ENCODE measurements around the gene HMSD.

- TF ChIP-seq REST (IDR thresholded peaks at IDR 0.05; ENCODE audit: insufficient read depth in 1 of 2, low read depth in 2 of 2, low read length in 2 of 2) (no peak), SIN3A (IDR thresholded peaks at IDR 0.05; ENCODE audit: borderline replicate concordance, insufficient read depth, low read length) (no peak), POLR2AphosphoS5 (IDR thresholded peaks at IDR 0.05; ENCODE audit: low read depth, low read length) (no peak)
These were observed 31.9 kb downstream of the HMSD start for GRCh38 chr18:63980896-63981460.

Data from PFSK-1 (cell line).